Activated CD8-positive, alpha-beta T cell treated with anti-CD3 and anti-CD28 coated beads, Interleukin-2, amount 10 ng/mL, durations not matched to agents 7 days and 5 days (primary cell): ENCODE measurements around the gene PRKAG1. TPM values are rescaled to one million over a fixed set of nuclear protein-coding genes. Genes with fewer than 3 reads are reported as not detected.

Source experiments
- ATAC-seq: fragments of 150-1000 bp; cut with Tn5 transposase; one replicate; pipeline ENCODE4 v1.10.0; 2021; ENCODE audit warnings: moderate library complexity
- CTCF ChIA-PET: fragments of 350-600 bp; sonication (Branson Sonifier 250); formaldehyde crosslinking; loops from one replicate; lab custom pipeline; 2021; ENCODE audit warnings: antibody characterized with exemption; lab: Charles Lee
- POLR2A ChIA-PET: fragments of 350-600 bp; sonication (Branson Sonifier 250); formaldehyde crosslinking; loops from one replicate; lab custom pipeline; 2021; ENCODE audit warnings: antibody characterized with exemption; lab: Charles Lee
- DNase-seq: peaks from one replicate; pipeline ENCODE4 v3.0.0-alpha.2; 2020
- H3K27ac Mint-ChIP-seq: one replicate; pipeline ENCODE4 v1.8.0; 2021; ENCODE audit warnings: mild to moderate bottlenecking, mixed read lengths
- H3K27me3 Mint-ChIP-seq: one replicate; pipeline ENCODE4 v1.8.0; 2021; ENCODE audit warnings: low read depth, mixed read lengths
- H3K36me3 Mint-ChIP-seq: one replicate; pipeline ENCODE4 v1.8.0; 2021; ENCODE audit warnings: low read depth, mixed read lengths
- H3K4me1 Mint-ChIP-seq: one replicate; pipeline ENCODE4 v1.8.0; 2021; ENCODE audit warnings: low read depth, mixed read lengths
- H3K4me3 Mint-ChIP-seq: one replicate; pipeline ENCODE4 v1.8.0; 2021; ENCODE audit warnings: mild to moderate bottlenecking, mixed read lengths
- H3K9me3 Mint-ChIP-seq: one replicate; pipeline ENCODE4 v1.8.0; 2022; ENCODE audit warnings: mixed read lengths; ENCODE audit not compliant: insufficient read depth
- total RNA-seq, 2 experiments: library from RNA; stranded (reverse); gene quantifications; one replicate each; pipeline ENCODE4 v1.2.3, GENCODE V29; 2021

The PRKAG1 gene
- total RNA-seq, 2 experiments from 2014 or later = 57.5 to 59.8 TPM

- H3K9me3 Mint-ChIP-seq = no peaks in the 10 kb centered on the region
- H3K4me1 Mint-ChIP-seq = no peaks in the 10 kb centered on the region
- ATAC-seq = no peak
- peaks cover 59% of the 10 kb centered on the region for H3K36me3 Mint-ChIP-seq
- ChIA-PET POLR2A (interaction anchor here (1.0 to 1.2 kb wide), 3 partner anchors 14 to 93 kb away, joined by 3 read pairs; partner anchors contain the start of gene TUBA1B), CTCF (interaction anchor here (1.0 to 1.7 kb wide), 3 partner anchors 17 to 50 kb away, joined by 3 to 5 read pairs (median 3); no protein-coding TSS in a partner anchor)
- no peaks in the 10 kb centered on the region for H3K27me3 Mint-ChIP-seq
- no peak overlapping the region for H3K4me3 Mint-ChIP-seq
- no peak overlapping the region for H3K27ac Mint-ChIP-seq
- no peak for DNase-seq
Measured at GRCh38 chr12:49038291-49038955, 19.8 kb upstream of the PRKAG1 start.

GRCh38 chr12:49037947-49038237 is 19.3 kb upstream of the PRKAG1 start:
- H3K36me3 Mint-ChIP-seq = peaks cover 54% of the 10 kb centered on the region
- no peaks in the 10 kb centered on the region for H3K4me1 Mint-ChIP-seq

GRCh38 chr12:49037111-49037946 is 18.8 kb upstream of the PRKAG1 start:
- Mint-ChIP-seq H3K27me3 (no peaks in the 10 kb centered on the region), H3K36me3 (peaks cover 55% of the 10 kb centered on the region), H3K9me3 (no peaks in the 10 kb centered on the region), H3K4me3 (no peak overlapping the region), H3K4me1 (no peaks in the 10 kb centered on the region), H3K27ac (peak overlapping the region; percentile 12)
- no peak for DNase-seq
- ChIA-PET POLR2A (interaction anchor here (1.3 kb wide), 1 partner anchor 94 kb away, joined by 6 read pairs; the partner anchor contains the start of gene TUBA1B), CTCF (interaction anchor here (0.7 to 1.8 kb wide), 5 partner anchors 16 to 63 kb away, joined by 3 to 6 read pairs (median 5); no protein-coding TSS in a partner anchor)
- ATAC-seq = no peak

More at GRCh38 chr12:49037947-49038237, 19.3 kb upstream of the PRKAG1 start:
- Mint-ChIP-seq H3K27me3 (no peaks in the 10 kb centered on the region), H3K9me3 (no peaks in the 10 kb centered on the region), H3K4me3 (no peak overlapping the region), H3K27ac (no peak overlapping the region)
- ChIA-PET CTCF (interaction anchor here (1.7 to 1.8 kb wide), 2 partner anchors 16 to 50 kb away, joined by 5 to 6 read pairs; no protein-coding TSS in a partner anchor), POLR2A (interaction anchor here (1.3 kb wide), 1 partner anchor 93 kb away, joined by 6 read pairs; the partner anchor contains the start of gene TUBA1B)
- no peak for DNase-seq
- no peak for ATAC-seq

GRCh38 chr12:49036029-49036428 is 17.5 kb upstream of the PRKAG1 start:
- ATAC-seq = no peak
- DNase-seq = no peak
- no peaks in the 10 kb centered on the region for H3K27me3 Mint-ChIP-seq
- H3K9me3 Mint-ChIP-seq = no peaks in the 10 kb centered on the region
- no peaks in the 10 kb centered on the region for H3K4me1 Mint-ChIP-seq
- POLR2A ChIA-PET = interaction anchor here (0.5 kb wide), 1 partner anchor 21 kb away, joined by 3 read pairs; no protein-coding TSS in a partner anchor
- H3K27ac Mint-ChIP-seq = no peak overlapping the region
- H3K36me3 Mint-ChIP-seq = peaks cover 54% of the 10 kb centered on the region
- no peak overlapping the region for H3K4me3 Mint-ChIP-seq
- CTCF ChIA-PET = interaction anchor here (1.0 to 1.8 kb wide), 2 partner anchors 48 kb away, joined by 4 to 6 read pairs; no protein-coding TSS in a partner anchor

- H3K36me3 Mint-ChIP-seq = peaks cover 57% of the 10 kb centered on the region
- ATAC-seq = no peak
- DNase-seq = no peak
- POLR2A ChIA-PET = no interaction called here
- H3K27me3 Mint-ChIP-seq = no peaks in the 10 kb centered on the region
- H3K4me1 Mint-ChIP-seq = no peaks in the 10 kb centered on the region
- H3K9me3 Mint-ChIP-seq = no peaks in the 10 kb centered on the region
- CTCF ChIA-PET = interaction anchor here (0.9 to 1.0 kb wide), 2 partner anchors 11 to 46 kb away, joined by 3 to 4 read pairs; no protein-coding TSS in a partner anchor
- H3K27ac Mint-ChIP-seq = no peak overlapping the region
- H3K4me3 Mint-ChIP-seq = no peak overlapping the region
Measured at GRCh38 chr12:49034286-49034622, 15.7 kb upstream of the PRKAG1 start.

GRCh38 chr12:49033611-49034285 is 15.2 kb upstream of the PRKAG1 start:
- Mint-ChIP-seq H3K4me1 (no peaks in the 10 kb centered on the region), H3K4me3 (no peak overlapping the region), H3K9me3 (no peaks in the 10 kb centered on the region), H3K36me3 (peaks cover 60% of the 10 kb centered on the region), H3K27ac (no peak overlapping the region), H3K27me3 (no peaks in the 10 kb centered on the region)
- ChIA-PET CTCF (interaction anchor here (0.9 to 2.5 kb wide), 3 partner anchors 10 to 45 kb away, joined by 3 to 12 read pairs (median 4); no protein-coding TSS in a partner anchor), POLR2A (interaction anchor here (1.1 kb wide), 1 partner anchor 12 kb away, joined by 3 read pairs; no protein-coding TSS in a partner anchor)
- ATAC-seq = no peak
- DNase-seq = no peak

- no peaks in the 10 kb centered on the region for H3K9me3 Mint-ChIP-seq
- ATAC-seq (no peak), DNase-seq (no peak)
- H3K27ac Mint-ChIP-seq = no peak overlapping the region
- H3K36me3 Mint-ChIP-seq = peaks cover 62% of the 10 kb centered on the region
- ChIA-PET CTCF (interaction anchor here (2.5 kb wide), 1 partner anchor 11 kb away, joined by 12 read pairs; no protein-coding TSS in a partner anchor), POLR2A (interaction anchor here (1.1 kb wide), 1 partner anchor 13 kb away, joined by 3 read pairs; no protein-coding TSS in a partner anchor)
- H3K27me3 Mint-ChIP-seq = no peaks in the 10 kb centered on the region
- H3K4me3 Mint-ChIP-seq = no peak overlapping the region
- H3K4me1 Mint-ChIP-seq = no peaks in the 10 kb centered on the region
Measured at GRCh38 chr12:49032679-49033447, 14.3 kb upstream of the PRKAG1 start.

GRCh38 chr12:49032276-49032675 is 13.7 kb upstream of the PRKAG1 start:
- ChIA-PET POLR2A (no interaction called here), CTCF (interaction anchor here (2.5 kb wide), 1 partner anchor 11 kb away, joined by 12 read pairs; no protein-coding TSS in a partner anchor)
- DNase-seq (no peak), ATAC-seq (no peak)
- Mint-ChIP-seq H3K9me3 (no peaks in the 10 kb centered on the region), H3K27me3 (no peaks in the 10 kb centered on the region), H3K4me3 (no peak overlapping the region), H3K27ac (no peak overlapping the region), H3K4me1 (no peaks in the 10 kb centered on the region), H3K36me3 (peaks cover 67% of the 10 kb centered on the region)

GRCh38 chr12:49031573-49032161 is 13.1 kb upstream of the PRKAG1 start:
- peaks cover 63% of the 10 kb centered on the region for H3K36me3 Mint-ChIP-seq
- no peak for ATAC-seq
- ChIA-PET POLR2A (interaction anchor here (0.7 kb wide), 1 partner anchor 15 kb away, joined by 3 read pairs; no protein-coding TSS in a partner anchor), CTCF (interaction anchor here (2.5 kb wide), 1 partner anchor 12 kb away, joined by 12 read pairs; no protein-coding TSS in a partner anchor)
- H3K27me3 Mint-ChIP-seq = no peaks in the 10 kb centered on the region
- no peak for DNase-seq
- no peak overlapping the region for H3K4me3 Mint-ChIP-seq
- H3K27ac Mint-ChIP-seq = no peak overlapping the region
- no peaks in the 10 kb centered on the region for H3K4me1 Mint-ChIP-seq
- no peaks in the 10 kb centered on the region for H3K9me3 Mint-ChIP-seq
